ENCODE measurements around the gene CYS1. TPM values are rescaled to one million over a fixed set of nuclear protein-coding genes. Genes with fewer than 3 reads are reported as not detected.

The CYS1 gene
- total and polyA plus RNA-seq, 2 of the 13 experiments (the other 11 are each of a cell fraction or from before 2014, with no cell fraction given): 0.04 TPM; not detected in 1

GRCh38 chr2:10072656-10073480, 7.3 kb downstream of the CYS1 start (continued):
- TF ChIP-seq PPARG (CRISPR knock-in tag; conservative IDR thresholded peaks at IDR 0.05) (0 out of 2 replicates have a peak, but pooled peaks have one; percentile 25), FOXP4 (CRISPR knock-in tag; IDR thresholded peaks at IDR 0.05) (no peak), BRD4 (CRISPR knock-in tag; IDR thresholded peaks at IDR 0.05) (no peak), ZNF782 (CRISPR knock-in tag; IDR thresholded peaks at IDR 0.05; ENCODE audit: borderline replicate concordance) (peak; percentile 50; the same call in 1 of the 2 replicates), ZNF687 (CRISPR knock-in tag; IDR thresholded peaks at IDR 0.05) (peak; percentile 52), KDM2A (CRISPR knock-in tag; IDR thresholded peaks at IDR 0.05; ENCODE audit: borderline replicate concordance, low read depth) (peak; percentile 58; the same call in 1 of the 2 replicates), KDM5B (CRISPR knock-in tag; IDR thresholded peaks at IDR 0.05; ENCODE audit: borderline replicate concordance) (peak; percentile 70; the same call in 1 of the 2 replicates), ZNF263 (CRISPR knock-in tag; IDR thresholded peaks at IDR 0.05) (0 out of 2 replicates have a peak, but pooled peaks have one; percentile 25), ZNF883 (CRISPR knock-in tag; IDR thresholded peaks at IDR 0.05; ENCODE audit: not compliant biosample characterization) (peak; percentile 67), FIP1L1 (IDR thresholded peaks at IDR 0.05; ENCODE audit: borderline replicate concordance, insufficient read depth, low read depth, low read length) (no peak), PATZ1 (CRISPR knock-in tag; IDR thresholded peaks at IDR 0.05) (peak; percentile 35; the same call in 1 of the 2 replicates), ZNF710 (CRISPR knock-in tag; IDR thresholded peaks at IDR 0.05; ENCODE audit: borderline replicate concordance) (0 out of 2 replicates have a peak, but pooled peaks have one; percentile 26), ZFYVE20 (CRISPR knock-in tag; IDR thresholded peaks at IDR 0.05; ENCODE audit: borderline replicate concordance, low read depth) (no peak), CEBPB (IDR thresholded peaks at IDR 0.05; ENCODE audit: borderline replicate concordance, low read depth, low read length) (peak; percentile 60; the same call in 1 of the 2 replicates), MTF2 (CRISPR knock-in tag; IDR thresholded peaks at IDR 0.05; ENCODE audit: borderline replicate concordance) (peak; percentile 77; the same call in 1 of the 2 replicates), ZMYM4 (CRISPR knock-in tag; IDR thresholded peaks at IDR 0.05) (0 out of 2 replicates have a peak, but pooled peaks have one; percentile 34)

Data from HepG2 (cell line).